IMR-90 (cell line): Measurements from ENCODE around the gene IL21R. TPM values are rescaled to one million over a fixed set of nuclear protein-coding genes. Genes with fewer than 3 reads are reported as not detected.
A peak's percentile ranks its signal among the peaks of the same experiment; 100 is the strongest.

Source experiments
- ATAC-seq: fragments of 200-7000 bp; cut with Tn5 transposase; 2 replicates; pipeline ENCODE4 v1.9.1; 2020; ENCODE audit warnings: low read depth, mild to moderate bottlenecking, moderate library complexity
- BruUV-seq: library from RNA; stranded (reverse); fragments of 400-500 nt; replicated peaks from 2 replicates; lab custom pipeline; 2021; lab: Mats Ljungman, UMichigan
- CTCF ChIA-PET: fragments of 300-600 bp; formaldehyde crosslinking; extraction: SDS; loops from one replicate; lab custom pipeline; 2021; ENCODE audit warnings: antibody characterized with exemption; lab: Yijun Ruan, JAX
- POLR2A ChIA-PET: fragments of 300-600 bp; sonication (Branson Sonifier 250); formaldehyde crosslinking; loops from one replicate; lab custom pipeline; 2022; ENCODE audit warnings: antibody characterized with exemption; ENCODE audit not compliant: unreplicated experiment; lab: Charles Lee
- DNase-seq: peaks from one replicate; pipeline ENCODE4 v3.0.0; 2013
- H2AFZ ChIP-seq: replicated peaks from 2 replicates; pipeline ENCODE3; 2013; ENCODE audit warnings: low read length, mild to moderate bottlenecking; ENCODE audit not compliant: poor library complexity
- H2AK5ac ChIP-seq: 2 replicates; pipeline ENCODE4 v1.6.1; 2013; ENCODE audit warnings: low read depth, low read length, inconsistent platforms
- H2AK9ac ChIP-seq: replicated peaks from 2 replicates; pipeline ENCODE3; 2013; ENCODE audit warnings: mild to moderate bottlenecking, low read depth, low read length, moderate library complexity; ENCODE audit not compliant: poor library complexity
- H2BK120ac ChIP-seq: 2 replicates; pipeline ENCODE4 v1.6.1; 2013; ENCODE audit warnings: low read depth, low read length, inconsistent platforms
- H2BK15ac ChIP-seq: 3 replicates; pipeline ENCODE4 v1.6.1; 2013; ENCODE audit warnings: low read depth, low read length, inconsistent platforms
- H2BK20ac ChIP-seq: 2 replicates; pipeline ENCODE4 v1.6.1; 2013; ENCODE audit warnings: low read depth, mild to moderate bottlenecking, inconsistent platforms, low read length, moderate library complexity
- H2BK5ac ChIP-seq: 2 replicates; pipeline ENCODE4 v1.6.1; 2013; ENCODE audit warnings: mild to moderate bottlenecking, low read depth, low read length, inconsistent platforms; ENCODE audit not compliant: poor library complexity, severe bottlenecking
- H3K14ac ChIP-seq: replicated peaks from 2 replicates; pipeline ENCODE4 v1.6.1; 2013; ENCODE audit warnings: low read depth, low read length, inconsistent platforms
- H3K18ac ChIP-seq: 2 replicates; pipeline ENCODE4 v1.6.1; 2013; ENCODE audit warnings: low read depth, low read length, control low read depth
- H3K23ac ChIP-seq: 2 replicates; pipeline ENCODE4 v1.6.1; 2013; ENCODE audit warnings: low read depth, low read length, inconsistent platforms
- H3K27ac ChIP-seq: 2 replicates; pipeline ENCODE4 v1.5.1; 2013; ENCODE audit warnings: mild to moderate bottlenecking, control low read depth, low read length; ENCODE audit not compliant: insufficient read depth
- H3K27me3 ChIP-seq: 2 replicates; pipeline ENCODE4 v1.6.1; 2013; ENCODE audit warnings: low read length; ENCODE audit not compliant: control insufficient read depth, insufficient read depth
- H3K36me3 ChIP-seq: 2 replicates; pipeline ENCODE4 v1.6.1; 2013; ENCODE audit warnings: low read length, mixed read lengths; ENCODE audit not compliant: control insufficient read depth, insufficient read depth
- H3K4ac ChIP-seq: 2 replicates; pipeline ENCODE4 v1.6.1; 2013; ENCODE audit warnings: low read depth, low read length, inconsistent platforms
- H3K4me1 ChIP-seq: 2 replicates; pipeline ENCODE4 v1.6.1; 2013; ENCODE audit warnings: low read length, mixed read lengths; ENCODE audit not compliant: control insufficient read depth, insufficient read depth
- H3K4me2 ChIP-seq: 2 replicates; pipeline ENCODE4 v1.6.1; 2013; ENCODE audit warnings: low read depth, mild to moderate bottlenecking, control low read depth, low read length, moderate library complexity
- H3K4me3 ChIP-seq: 2 replicates; pipeline ENCODE4 v1.5.1; 2013; ENCODE audit warnings: low read depth, mild to moderate bottlenecking, control low read depth, low read length, moderate library complexity; ENCODE audit not compliant: insufficient read depth
- H3K56ac ChIP-seq: 2 replicates; pipeline ENCODE4 v1.6.1; 2013; ENCODE audit warnings: low read length, inconsistent platforms; ENCODE audit not compliant: insufficient read depth; ENCODE audit errors: extremely low read depth
- H3K79me1 ChIP-seq, 2 experiments: 2 replicates each; pipeline ENCODE4 v1.6.1; 2013; ENCODE audit warnings: low read length in 2 of 2, inconsistent platforms in 1 of 2, low read depth in 1 of 2
- H3K9ac ChIP-seq: 2 replicates; pipeline ENCODE4 v1.6.1; 2013; ENCODE audit warnings: low read depth, low read length, control low read depth
- H3K9me1 ChIP-seq: 2 replicates; pipeline ENCODE4 v1.6.1; 2013; ENCODE audit warnings: low read length, inconsistent platforms; ENCODE audit not compliant: insufficient read depth
- H3K9me3 ChIP-seq: 2 replicates; pipeline ENCODE4 v1.6.1; 2013; ENCODE audit warnings: low read length; ENCODE audit not compliant: control insufficient read depth, insufficient read depth
- H4K20me1 ChIP-seq: 2 replicates; pipeline ENCODE4 v1.6.1; 2013; ENCODE audit warnings: low read length, inconsistent platforms; ENCODE audit not compliant: insufficient read depth
- H4K5ac ChIP-seq: 2 replicates; pipeline ENCODE4 v1.6.1; 2013; ENCODE audit warnings: mild to moderate bottlenecking, low read depth, low read length, control low read depth
- H4K8ac ChIP-seq, 2 experiments: 2 replicates each; pipeline ENCODE4 v1.6.1; 2013; ENCODE audit warnings: low read depth in 2 of 2, low read length in 2 of 2, control low read depth in 1 of 2, inconsistent platforms in 1 of 2
- H4K91ac ChIP-seq: 2 replicates; pipeline ENCODE4 v1.6.1; 2013; ENCODE audit warnings: low read depth, low read length, inconsistent platforms; ENCODE audit not compliant: insufficient read depth
- NFE2L2 ChIP-seq: fragments of 150-350 bp; IDR thresholded peaks from 2 replicates; pipeline ENCODE4 v1.6.1; 2016; ENCODE audit warnings: low read depth, mild to moderate bottlenecking, low read length
- WGBS, 2 experiments: methylation state at CpG; one replicate each; pipeline versions ENCODE4 v1.1.5 to v1.1.7; 2013; ENCODE audit warnings: missing lambda C conversion rate in 2 of 2; ENCODE audit not compliant: insufficient read length in 1 of 2; ENCODE audit errors: extremely low coverage in 2 of 2; 5-methylcytosine and 5-hydroxymethylcytosine counted together
- dilution Hi-C: fragments of 300-500 bp; cut with HindIII; formaldehyde crosslinking; loops from one replicate; pipeline ENCODE4 v1.14.3; 2018; ENCODE audit warnings: low sequenced_read_pairs; ENCODE audit not compliant: unreplicated experiment
- in situ Hi-C: fragments of 300-500 bp; cut with MboI; formaldehyde crosslinking; loops from 3 replicates; pipeline ENCODE4 v1.14.3; 2019; ENCODE audit warnings: low sequenced_read_pairs, inconsistent platforms, mixed read lengths
- intact Hi-C: fragments of 100-400 bp; cut with micrococcal nuclease; formaldehyde crosslinking; loops from 2 replicates; pipeline ENCODE4 v1.10.0; 2022
- polyA plus RNA-seq, 3 experiments: library from polyadenylated mRNA; depleted of rRNA; stranded (reverse); fragments of >200 nt; gene quantifications; 2 replicates each; pipeline ENCODE4 v1.2.3, GENCODE V29; 2012; ENCODE audit warnings: low replicate concordance in 1 of 3
- total RNA-seq: library from RNA; depleted of rRNA; stranded (reverse); fragments of >200 nt; gene quantifications from 2 replicates; pipeline ENCODE4 v1.2.3, GENCODE V29; 2012

The IL21R gene
- total and polyA plus RNA-seq, 2 of the 4 experiments (the other 2 are of a cell fraction) = 0.72 to 0.97 TPM

- H3K9me3 ChIP-seq = no peaks in the 10 kb centered on the region
- peak overlapping the region; percentile 51 for H2AFZ ChIP-seq
- H3K36me3 ChIP-seq = no peaks in the 10 kb centered on the region
- no peak overlapping the region for H4K5ac ChIP-seq
- H3K27ac ChIP-seq = no peak overlapping the region
- H3K23ac ChIP-seq = no peak overlapping the region
- no peak overlapping the region for H2AK5ac ChIP-seq
- no peak overlapping the region for H3K56ac ChIP-seq
- H2BK20ac ChIP-seq = no peak overlapping the region
- no peaks in the 10 kb centered on the region for H3K27me3 ChIP-seq
- dilution Hi-C loops = no loop called here
- no peak overlapping the region for H3K14ac ChIP-seq
- H3K79me1 ChIP-seq = no peaks in the 10 kb centered on the region; a peak in 1 of 4 replicates
- no peak for TF ChIP-seq NFE2L2
- 87% methylated on average over 3 of the region's 10 CpGs; no CpG with 5 or more reads in 1 of the 2 experiments for WGBS, 2 experiments
- BruUV-seq = no TSS peak
- in situ Hi-C loops = no loop called here
- no peak overlapping the region for H3K4me3 ChIP-seq
- no peak overlapping the region for H4K8ac ChIP-seq
- no peak for ATAC-seq
- POLR2A ChIA-PET = no interaction called here
- H3K9ac ChIP-seq = no peak overlapping the region
- H3K4me1 ChIP-seq = no peaks in the 10 kb centered on the region
- H2BK120ac ChIP-seq = no peak overlapping the region
- no peaks in the 10 kb centered on the region for H4K20me1 ChIP-seq
- no peak overlapping the region for H2BK15ac ChIP-seq
- CTCF ChIA-PET = no interaction called here
- DNase-seq = no peak
- no peak overlapping the region for H3K18ac ChIP-seq
- no peak overlapping the region for H2BK5ac ChIP-seq
- no peak overlapping the region for H3K4ac ChIP-seq
- H4K91ac ChIP-seq = no peak overlapping the region
- H3K4me2 ChIP-seq = no peak overlapping the region
- no peaks in the 10 kb centered on the region for H3K9me1 ChIP-seq
- no peak overlapping the region for H2AK9ac ChIP-seq
- intact Hi-C loops = no loop called here
Observed at GRCh38 chr16:27424772-27425498, 23.0 kb downstream of the IL21R start.
